HG03442 (cell line): ENCODE results near the gene RAB35.

ENCODE experiments used
- ATAC-seq: cut with Tn5 transposase; IDR thresholded peaks from one replicate; pipeline ENCODE4 v1.9.1; 2021; ENCODE audit warnings: mild to moderate bottlenecking, moderate library complexity; ENCODE audit not compliant: unreplicated experiment

RAB35 gene

DNA sequence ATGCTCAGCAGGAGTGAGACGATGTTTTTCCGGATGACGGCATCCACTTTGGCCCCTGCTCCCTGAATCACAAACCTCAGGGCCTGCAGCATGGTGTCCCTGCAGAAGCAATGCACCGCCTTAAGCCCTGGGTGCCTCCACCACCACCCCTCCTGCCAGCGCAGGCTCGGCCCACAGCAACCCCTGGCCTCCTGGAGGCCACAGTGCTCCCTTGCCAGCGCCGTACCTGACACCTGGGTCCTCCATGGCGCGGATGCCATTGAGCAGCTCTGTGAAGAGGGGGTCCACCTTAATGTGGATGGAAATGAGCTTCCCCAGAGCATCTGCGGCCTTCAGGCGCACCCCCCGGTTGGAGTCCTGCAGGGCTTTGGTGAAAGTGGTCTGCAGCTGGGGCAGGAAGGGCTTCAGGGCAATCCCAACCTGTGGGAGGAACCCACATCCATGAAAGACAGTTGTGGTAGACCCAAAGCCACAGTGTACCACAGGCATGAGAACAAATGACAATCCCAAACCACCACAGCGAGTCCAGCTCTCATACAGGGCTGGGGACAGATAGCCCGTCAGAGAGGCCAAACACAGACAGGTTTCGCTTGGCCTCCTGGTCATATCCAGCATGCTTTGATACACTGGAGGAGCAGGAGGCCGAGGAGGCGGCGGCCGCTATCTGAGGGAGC lies 17.9 kb upstream of the RAB35 start:
- ATAC-seq = no peak

DNA sequence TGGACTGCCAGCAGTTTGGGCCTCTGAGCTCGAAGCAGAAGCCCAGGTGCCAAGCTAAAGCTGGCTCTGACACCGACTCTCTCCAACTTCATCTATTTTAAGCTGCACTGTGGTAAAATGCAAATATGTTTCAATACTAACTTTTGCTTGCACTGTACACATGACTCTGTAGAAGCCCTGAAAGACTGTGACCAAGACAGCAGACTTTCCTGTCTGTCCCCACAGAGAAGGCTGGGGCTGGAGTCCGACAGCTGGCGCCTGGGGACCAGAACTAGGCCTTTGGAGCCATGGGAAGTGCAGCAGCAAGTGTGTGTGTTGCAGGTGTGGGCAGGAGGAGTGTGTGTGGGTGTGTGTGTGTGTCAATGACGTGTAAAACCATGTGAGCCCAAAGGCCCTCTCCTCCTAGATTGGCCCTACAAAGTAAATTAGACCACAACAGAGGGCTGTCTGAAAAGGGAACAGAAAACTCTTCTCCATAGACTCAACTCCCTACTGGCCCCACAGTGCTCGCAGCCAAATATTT lies 16.4 kb upstream of the RAB35 start:
- ATAC-seq = peak; percentile 89

GRCh38 chr12:120132054-120132836 lies 15.7 kb upstream of the RAB35 start:
- ATAC-seq = no peak

GRCh38 chr12:120131116-120131515 lies 14.6 kb upstream of the RAB35 start:
- no peak for ATAC-seq

DNA sequence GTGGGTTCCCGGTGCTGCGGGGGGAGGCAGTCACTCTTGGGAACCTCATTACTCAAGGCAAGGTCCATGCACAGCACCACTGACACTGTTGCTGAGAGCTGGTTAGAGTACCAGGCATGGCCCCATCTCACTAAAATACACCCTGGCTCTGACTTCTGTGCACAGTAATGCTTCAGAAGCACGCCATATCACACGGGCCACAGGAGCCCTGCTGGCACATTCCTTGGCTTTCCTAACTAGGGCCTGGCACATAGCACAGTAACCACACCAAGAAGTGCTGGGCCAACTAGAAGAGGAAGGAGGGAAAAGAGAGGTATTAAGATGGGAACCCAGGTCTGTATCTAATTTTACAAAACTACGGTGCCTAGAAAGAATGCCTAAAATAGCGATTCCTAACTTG lies 13.5 kb upstream of the RAB35 start:
- no peak for ATAC-seq

GRCh38 chr12:120126635-120127005 lies 10.1 kb upstream of the RAB35 start:
- no peak for ATAC-seq

DNA sequence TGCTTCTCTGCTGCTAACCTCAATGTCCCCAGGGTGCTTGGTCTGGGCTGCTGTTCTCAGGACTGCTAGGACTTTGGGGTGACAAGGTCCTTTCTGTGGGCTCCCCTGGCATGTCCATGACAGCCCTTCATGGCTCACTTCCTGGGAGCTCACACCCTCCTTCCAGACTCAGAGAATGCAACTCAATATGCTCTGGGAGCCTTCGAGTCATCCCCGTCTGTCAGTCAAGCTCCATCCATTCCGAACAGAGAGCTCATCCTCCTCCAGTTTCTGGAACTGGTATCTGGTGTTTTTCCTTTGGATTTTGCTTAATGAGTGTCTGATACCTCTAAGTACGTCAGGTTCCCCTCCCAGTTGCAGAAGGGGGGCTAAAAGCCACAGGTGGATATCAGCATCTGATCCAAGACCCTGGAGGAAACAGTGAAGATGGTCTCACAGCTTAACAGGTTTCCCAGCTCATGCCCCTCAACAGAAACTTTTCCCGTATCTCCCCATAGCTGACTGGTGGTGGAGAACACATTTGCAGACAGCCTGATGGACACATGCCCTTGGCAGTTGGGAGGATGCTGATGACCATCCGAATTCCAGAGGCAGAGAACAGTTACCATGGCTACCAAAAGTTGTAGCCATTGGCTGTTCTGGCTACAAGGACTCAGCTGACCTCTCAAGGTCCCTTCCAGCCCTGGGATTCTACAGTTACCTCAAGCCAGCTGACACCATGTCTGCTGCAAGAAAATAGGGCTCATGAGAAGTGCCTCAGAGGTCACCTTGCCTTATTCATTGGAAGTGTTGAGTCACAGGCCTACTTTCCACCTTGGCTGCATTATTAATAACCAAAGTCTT lies 9.5 kb upstream of the RAB35 start:
- ATAC-seq = no peak

DNA sequence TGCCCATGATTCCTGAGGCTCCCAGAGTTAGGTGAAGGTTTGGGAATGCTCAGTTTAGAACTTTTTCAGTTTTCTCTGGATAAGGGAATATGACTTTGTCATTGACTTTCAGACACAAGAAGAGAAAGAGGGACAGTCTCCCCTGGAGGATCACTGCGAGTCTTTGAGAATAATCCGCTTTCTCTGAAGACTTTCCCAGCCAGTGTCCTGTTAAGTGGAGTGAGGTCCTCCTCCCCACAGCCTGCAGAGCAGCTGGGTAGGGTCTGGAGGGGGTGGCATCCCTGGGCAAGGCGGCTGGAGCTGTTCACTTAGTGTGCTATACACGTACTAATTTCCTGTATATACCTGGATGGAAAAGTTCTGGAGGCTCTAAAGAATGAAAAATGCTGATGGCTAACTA lies 8.5 kb upstream of the RAB35 start:
- no peak for ATAC-seq

DNA sequence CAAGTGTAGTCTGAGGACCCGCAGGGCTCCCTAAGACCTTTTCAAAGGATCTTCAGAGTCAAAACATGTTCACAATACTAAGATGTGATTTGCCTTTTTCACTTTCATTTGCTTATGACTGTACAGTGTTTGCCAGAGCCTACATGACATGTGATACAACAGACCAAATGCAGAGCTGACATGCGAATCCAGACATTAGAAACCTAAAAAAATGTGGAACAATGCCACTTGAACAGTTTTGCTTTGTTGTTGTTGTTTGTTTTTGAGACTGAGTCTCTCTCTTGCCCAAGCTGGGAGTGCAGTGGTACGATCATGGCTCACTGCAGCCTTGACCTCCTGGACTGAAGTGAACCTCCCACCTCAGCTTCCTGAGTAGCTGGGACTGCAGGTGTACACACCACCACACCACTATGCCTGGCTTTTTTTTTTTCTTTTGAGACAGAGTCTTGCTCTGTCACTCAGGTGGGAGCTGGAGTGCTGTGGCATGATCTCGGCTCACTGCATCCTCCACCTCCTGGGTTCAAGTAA lies 5.3 kb upstream of the RAB35 start:
- peak; percentile 36 for ATAC-seq

GRCh38 chr12:120121343-120121742 lies 4.8 kb upstream of the RAB35 start:
- no peak for ATAC-seq

DNA sequence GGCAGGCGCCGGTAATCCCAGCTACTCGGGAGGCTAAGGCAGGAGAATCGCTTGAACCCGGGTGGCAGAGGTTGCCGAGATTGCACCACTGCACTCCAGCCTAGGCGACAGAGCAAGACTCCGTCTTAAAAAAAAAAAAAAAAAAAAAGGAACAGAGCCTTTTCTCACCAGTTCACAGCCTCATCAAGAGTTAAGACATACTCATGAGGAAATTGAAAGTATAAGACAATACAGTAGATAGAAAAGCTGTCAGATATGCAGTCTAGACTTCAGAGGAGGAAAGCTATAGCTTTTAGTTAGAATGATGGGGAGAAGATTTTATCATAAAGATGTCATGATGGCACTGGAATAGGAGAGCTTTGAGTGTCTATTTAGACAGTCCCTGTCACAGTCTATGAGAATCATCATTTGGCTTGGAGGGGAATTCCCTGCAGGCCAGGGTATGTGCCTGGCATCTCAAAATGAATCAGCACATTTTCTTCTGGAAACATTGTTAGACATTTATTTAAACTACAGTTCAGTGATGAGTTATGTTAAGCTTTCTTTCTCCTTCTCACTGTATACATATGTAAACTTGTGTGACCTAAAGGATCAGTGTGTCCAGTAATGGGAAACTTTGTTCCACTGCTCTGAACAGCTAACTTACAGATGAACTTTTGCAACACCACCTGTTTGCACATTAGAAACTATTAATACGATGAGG lies 2.9 kb upstream of the RAB35 start:
- peak; percentile 25 for ATAC-seq

DNA sequence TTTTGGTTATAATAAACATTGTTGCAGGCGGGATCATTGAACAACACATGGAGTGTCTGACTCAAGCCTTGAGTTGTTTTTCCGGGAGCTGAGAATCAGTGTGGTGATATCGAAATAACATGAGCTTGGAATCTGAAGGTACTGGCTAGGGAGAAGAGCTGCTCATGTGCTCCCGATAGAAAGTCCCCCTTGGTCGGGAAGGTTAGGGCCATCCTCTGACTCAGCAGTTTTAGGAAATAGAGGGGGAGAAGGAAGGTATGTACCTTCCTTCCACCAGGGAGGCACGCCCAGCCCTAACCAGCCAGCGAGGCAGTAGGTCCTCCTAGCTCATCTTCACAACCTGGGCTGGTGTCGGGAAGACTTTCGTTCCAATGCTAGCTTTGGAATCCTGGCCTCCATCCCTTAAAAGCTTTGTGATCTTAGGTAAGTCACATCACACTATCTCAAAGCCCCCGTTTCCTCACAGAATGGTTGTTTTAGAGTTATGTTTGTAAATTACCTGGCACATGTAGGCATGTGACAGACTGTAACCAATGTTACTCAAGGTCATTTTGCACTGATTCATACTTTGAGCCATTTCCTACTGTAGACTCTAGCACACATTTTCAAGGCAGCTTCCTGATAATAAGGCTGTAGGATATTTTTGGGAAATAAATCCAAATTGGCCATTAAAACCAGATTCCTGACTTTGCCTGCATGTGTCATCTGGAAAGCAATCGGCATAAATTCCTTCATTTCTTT lies 1.9 kb upstream of the RAB35 start:
- no peak for ATAC-seq

GRCh38 chr12:120117961-120118320 lies 1.4 kb upstream of the RAB35 start:
- no peak for ATAC-seq

DNA sequence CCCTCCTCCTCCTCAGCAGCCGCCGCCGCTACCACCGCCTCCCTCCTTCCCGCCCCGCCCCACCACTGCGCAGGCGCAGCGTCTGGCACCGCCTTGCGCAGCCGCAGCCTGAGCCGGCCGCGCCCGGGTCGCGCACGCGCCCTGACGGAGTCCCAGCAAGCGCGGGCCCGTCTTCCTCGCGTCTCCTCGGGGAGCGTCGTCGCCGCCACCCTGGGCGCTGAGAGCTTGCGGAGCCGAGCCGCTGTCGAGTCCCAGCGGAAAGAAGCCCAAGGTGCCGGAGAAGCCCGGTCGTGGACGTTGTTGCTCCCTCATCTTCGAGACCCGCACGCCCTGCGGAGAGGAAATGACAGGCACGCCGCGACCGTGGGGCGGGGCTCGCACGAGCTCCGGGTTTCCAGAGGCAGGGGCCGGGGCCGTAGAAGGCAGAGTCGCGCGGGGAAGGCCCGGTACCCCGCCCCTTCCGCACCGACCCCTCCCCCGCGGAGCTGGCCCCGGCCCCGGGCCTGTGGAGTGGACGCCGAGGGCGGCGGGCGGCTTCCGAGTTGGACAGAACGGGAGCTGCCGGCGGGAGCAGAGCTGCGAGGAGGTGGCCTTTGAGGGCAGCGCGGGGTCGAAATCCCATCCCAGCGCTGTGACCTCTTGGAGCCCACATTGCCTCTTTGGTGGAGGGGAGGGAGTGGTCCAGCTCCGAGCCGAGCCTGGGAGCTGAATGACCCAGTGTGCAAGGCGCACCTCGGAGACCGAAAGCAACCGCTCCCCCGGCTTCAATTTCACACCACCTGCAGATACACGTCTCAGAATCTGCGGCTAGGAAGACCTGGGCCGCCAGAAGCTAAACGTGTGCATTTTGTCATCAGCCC lies 469 bp upstream of the RAB35 start:
- peak; percentile 44 for ATAC-seq

DNA sequence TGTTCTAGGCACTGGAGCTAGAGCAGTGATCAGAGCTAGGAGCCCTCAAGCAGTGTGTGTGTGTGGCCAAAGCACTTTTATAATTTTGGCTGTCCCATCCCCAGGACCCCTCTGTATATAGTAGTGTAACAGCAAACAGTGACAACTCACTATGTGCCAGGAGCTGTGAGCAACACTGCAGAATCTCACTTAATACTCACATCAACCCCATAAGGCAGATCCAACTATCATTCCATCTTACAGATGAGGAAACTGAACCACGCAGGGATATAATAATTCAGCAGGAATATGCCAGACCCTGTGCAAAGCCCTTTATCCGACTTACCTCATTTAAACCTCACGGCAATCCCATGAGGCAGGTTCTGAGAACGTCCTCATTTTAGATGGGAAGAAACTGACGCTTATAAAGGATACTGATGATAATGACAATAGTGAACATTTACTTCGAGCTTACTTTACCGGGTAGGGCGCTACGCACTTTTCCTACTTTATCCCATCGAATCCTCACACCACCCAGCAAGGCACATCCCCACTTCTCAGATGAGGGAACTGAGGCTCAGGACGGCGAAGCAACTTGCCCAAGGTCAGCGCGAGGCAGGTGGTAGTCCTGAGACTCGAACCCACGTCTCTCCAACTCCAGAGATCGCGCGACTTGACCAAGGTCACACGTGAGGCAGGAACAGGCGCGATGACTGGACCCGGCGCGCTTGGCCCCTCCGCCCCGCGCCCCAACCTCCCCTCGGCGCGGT lies 687 bp downstream of the RAB35 start:
- ATAC-seq = no peak

DNA sequence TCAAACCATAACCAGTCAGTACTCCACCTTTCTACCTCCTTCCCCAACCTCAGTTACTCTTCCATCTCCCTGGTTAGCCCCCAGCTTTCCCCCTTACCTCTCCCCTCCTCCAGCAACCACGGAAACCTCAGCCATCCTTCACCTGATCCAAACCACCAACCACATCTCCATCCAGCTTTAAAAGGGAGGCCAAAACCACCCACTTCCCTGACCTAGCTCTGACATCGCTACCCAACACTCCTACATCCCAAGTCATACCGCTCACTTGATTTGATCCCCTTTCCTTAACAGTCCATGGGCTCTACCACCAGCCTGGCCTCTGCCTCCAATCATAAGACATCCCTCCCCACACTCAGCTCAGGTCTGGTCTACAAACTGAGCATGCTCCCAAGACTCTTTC lies 1.5 kb downstream of the RAB35 start:
- ATAC-seq = no peak

GRCh38 chr12:120110550-120111501 lies 5.7 kb downstream of the RAB35 start:
- ATAC-seq = peak; percentile 69
